GM21529 (cell line): ENCODE measurements around the gene RBM23.
"Not testable (repeated sequence)": the region's sequence is repeated elsewhere in the genome, so short reads cannot be mapped to it uniquely, and the experiment has no call there.

Experiments used
- ATAC-seq: cut with Tn5 transposase; IDR thresholded peaks from one replicate; pipeline ENCODE4 v1.9.1; 2021; ENCODE audit not compliant: unreplicated experiment

RBM23 gene

GRCh38 chr14:22918804-22919600 lies at the start of gene RBM23:
TSS of gene RBM23 (minus strand) at chr14:22919149.
- peak; percentile 89 for ATAC-seq

- no peak for ATAC-seq
These were observed 47.9 kb upstream of the RBM23 start for GRCh38 chr14:22966783-22967269.

DNA sequence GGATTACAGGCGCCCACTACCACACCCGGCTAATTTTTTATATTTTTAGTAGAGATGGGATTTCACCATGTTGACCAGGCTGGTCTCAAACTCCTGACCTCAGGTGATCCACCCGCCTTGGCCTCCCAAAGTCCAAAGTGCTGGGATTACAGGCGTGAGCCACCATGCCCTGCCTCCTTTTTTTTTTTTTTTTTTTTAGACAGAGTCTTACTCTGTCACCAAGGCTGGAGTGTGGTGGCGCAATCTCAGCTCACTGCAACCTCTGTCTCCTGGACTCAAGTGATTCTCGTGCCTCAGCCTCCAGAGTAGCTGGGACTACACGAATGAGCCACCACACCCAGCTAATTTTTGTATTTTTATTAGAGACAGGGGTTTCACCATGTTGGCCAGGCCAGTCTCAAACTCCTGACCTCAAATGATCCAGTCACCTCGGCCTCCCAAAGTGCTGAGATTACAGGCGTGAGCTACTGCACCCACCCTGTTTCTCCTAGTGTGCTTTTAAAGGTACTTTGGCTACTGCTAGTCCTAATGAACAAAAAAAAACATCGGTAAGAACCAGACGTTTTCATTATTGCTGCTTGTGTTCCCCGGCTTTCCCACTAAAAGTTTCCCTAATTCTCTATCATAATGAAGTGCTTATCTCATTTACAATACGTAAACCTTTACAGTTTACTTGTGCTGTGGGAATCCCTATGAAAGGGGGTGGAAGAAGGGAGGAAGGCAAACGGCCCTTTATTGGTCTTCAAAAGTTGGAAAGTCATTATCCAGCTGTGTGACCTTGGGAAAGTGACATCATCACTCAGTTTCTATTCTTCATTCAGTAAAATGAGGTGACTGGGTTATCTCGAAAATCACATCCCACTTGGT lies 47.2 kb upstream of the RBM23 start:
- not testable (repeated sequence) for ATAC-seq

DNA sequence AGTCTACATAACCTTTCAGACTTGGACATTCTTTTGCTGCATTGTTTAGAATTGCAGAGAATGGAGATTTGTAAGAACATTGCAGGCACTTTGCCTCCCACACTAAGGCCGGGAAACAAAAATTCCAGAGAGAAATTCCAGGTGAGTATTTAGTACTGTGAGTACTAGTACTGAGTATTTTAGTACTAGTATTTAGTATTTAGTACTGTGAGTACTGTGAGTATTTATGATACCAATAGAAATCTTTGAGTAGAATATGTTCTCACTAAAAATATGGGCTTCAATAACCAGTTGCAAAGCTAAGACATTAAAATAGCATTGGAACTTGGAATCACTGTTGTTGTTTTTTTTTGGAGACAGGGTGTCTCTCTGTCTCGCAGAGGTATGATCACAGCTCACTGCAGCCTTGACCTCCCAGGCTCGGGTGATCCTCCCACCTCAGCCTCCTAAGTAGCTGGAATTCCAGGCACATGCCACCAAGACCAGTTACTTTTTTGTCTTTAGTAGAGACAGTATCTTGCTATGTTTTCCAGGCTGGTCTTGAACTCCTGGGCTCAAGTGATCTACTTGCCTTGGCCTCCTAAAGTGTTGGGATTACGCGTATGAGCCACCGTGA lies 43.2 kb upstream of the RBM23 start:
- no peak for ATAC-seq

GRCh38 chr14:22955702-22956569 lies 37.0 kb upstream of the RBM23 start:
- ATAC-seq, result no peak

GRCh38 chr14:22952418-22952817 lies 33.5 kb upstream of the RBM23 start:
- no peak for ATAC-seq

DNA sequence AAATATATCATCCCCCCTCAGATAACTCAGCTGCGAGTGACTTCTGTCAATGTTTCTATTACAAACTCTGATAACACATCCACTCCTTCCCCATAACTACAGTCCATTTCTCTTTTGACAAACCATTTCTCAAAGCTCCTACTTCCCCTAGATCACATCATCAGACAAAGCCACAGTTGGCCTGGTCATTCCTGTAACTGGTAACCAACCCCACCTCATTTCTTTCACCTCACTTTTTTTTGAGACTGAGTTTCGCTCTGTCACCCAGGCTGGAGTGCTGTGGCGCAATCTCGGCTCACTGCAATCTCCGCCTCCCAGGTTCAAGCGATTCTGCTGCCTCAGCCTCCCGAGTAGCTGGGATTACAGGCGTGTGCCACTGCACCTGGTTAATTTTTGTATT lies 32.8 kb upstream of the RBM23 start:
- ATAC-seq, result not testable (repeated sequence)

- no peak for ATAC-seq
These were observed 26.7 kb upstream of the RBM23 start for GRCh38 chr14:22945642-22946041.

GRCh38 chr14:22939684-22940083 lies 20.7 kb upstream of the RBM23 start:
- ATAC-seq, result no peak

GRCh38 chr14:22935156-22935555 lies 16.2 kb upstream of the RBM23 start:
- ATAC-seq, result no peak

- ATAC-seq, result no peak
These were observed 13.2 kb upstream of the RBM23 start for GRCh38 chr14:22932146-22932545.

GRCh38 chr14:22929961-22930364 lies 11.0 kb upstream of the RBM23 start:
- ATAC-seq, result no peak

DNA sequence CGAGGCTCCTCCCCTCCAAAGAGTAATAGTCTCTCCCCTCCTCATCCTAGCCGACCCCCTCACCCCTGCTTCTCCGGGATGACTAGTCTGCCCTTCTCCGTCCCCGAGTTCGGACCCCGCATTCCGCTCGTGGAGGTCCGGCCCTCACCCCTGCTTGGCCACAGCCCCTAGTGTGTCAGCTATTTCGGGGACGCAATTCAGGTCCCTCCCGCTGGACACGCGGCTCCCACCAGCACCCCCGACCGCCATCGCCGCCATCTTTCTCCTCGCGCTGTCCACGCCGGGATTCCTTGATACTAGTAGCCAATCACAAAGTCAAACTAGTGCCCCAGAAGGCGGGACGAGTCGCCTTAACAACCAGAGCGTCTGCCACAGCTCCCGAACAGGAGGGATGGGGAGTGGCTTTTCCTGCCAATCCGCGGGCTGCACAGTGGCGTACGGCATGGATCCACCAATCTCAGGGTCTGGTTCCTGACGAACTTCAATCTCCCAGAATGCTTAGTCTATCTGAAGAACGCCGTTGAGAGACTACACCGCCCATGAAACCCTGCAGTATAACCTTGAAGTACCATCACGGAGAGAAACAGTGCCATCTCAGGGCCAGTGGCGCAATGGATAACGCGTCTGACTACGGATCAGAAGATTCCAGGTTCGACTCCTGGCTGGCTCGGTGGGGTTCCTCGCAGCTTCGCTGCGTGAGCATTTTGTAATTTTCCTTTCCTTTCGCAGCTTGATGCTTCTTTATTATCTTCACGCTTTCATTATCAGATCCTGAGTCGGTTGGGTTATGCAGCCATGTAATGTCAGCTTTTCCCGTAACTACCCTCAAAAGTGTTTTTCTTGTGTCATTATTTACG lies 10.4 kb upstream of the RBM23 start, which contains the start of gene PRMT5:
Gene PRMT5, minus strand, starts transcription at position 273 of the 857 bp plus-strand sequence. Its CDS starts 15 bp downstream, at position 258.
- peak; percentile 97 for ATAC-seq

DNA sequence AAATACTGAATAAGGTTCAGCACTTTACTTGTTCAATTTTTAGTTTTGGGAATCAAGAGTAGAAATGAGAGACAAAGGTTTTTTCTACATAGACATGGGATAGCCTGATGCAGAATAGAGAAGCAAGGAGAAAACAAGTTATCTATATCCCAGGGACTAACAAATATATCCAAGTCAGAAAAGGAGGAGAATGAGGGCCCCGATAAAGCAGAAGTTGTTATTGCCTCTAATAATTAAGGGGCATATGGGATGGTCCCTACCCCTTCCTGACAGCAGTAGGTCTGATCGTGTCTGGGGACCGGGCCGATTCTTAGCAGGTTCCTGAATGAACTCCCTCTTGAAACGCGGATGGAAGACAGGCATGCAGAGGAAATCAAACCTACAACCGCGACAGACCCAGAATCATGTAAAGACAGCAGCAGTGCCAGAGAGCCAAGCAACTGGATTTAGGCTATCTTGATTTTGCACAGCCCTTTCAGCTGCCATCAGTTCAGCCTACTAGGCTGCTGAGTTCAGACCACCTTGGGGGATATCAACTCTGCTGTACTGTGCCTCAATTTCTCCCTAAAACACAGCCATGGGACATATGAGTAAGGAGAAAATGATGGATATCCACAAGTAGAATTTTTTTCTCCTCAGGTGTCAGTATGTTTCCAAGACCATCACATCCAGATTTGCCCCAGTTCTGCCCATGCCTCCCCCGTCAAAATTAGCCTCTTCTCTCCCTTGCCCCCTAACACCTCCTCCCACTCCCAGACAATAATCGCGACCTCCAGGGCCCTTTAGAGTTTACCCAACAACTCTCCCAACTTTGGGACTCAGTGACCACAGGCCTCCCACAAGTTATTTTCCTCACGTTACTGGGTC lies 9.5 kb upstream of the RBM23 start:
- no peak for ATAC-seq

DNA sequence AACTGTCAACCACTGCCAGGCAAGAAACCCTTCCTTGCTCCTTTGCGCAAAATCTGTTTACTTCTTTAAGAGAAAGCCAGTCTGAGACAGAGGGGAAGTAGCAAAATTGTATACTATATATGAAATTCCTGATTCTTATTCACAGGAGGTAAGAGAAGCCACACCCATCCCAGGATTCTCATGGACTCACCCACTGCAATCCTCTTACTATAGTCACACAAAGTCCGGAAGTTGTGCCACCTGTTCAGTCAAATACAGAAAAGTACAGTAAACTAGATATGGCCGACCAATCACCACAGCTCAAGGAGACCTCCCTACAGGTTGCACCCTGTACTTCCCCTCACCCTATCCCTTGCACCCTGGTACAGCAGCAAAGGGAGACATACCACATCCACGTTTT lies 7.4 kb upstream of the RBM23 start:
- no peak for ATAC-seq

GRCh38 chr14:22925513-22925912 lies 6.6 kb upstream of the RBM23 start:
- no peak for ATAC-seq

DNA sequence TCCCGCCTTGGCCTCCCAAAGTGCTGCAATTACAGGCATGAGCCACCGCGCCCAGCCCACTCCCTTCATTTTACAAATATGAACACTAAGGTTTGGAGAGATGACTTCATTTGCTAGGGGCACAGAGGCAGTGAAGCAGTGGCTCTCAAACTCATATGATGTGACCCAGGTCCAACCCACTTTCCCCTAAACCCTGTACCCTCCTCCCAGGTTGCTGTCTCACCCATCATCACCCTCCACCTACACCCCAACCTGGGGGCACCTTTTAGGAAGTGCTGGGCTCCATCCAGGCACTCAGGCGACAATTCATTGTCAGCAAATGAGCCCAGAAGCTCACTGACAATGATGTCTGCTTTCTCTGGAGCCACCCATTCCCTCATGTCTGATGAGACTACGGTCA lies 4.8 kb upstream of the RBM23 start:
- no peak for ATAC-seq

DNA sequence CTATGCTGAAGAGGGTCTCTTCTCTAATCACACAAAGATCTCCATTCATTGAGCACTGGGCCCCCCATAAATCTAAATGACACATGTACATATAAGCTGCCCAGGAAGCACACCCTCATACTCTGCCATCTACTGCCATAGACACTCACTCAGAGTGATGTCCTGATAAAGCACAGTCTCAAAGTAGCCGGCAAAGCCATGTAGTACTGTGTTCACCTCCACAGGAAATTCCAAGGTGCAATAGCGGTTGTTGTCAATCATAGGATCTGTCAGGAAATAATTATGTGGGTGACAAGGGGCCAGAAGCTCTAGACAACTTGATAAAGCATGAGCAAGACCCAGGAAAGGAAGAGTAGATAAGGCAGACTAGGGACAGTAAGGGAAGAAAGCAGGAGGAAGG lies 3.3 kb upstream of the RBM23 start:
- no peak for ATAC-seq

- no peak for ATAC-seq
These were observed 1.7 kb upstream of the RBM23 start for GRCh38 chr14:22920697-22921096.
